Calu3 (cell line): ENCODE measurements around the gene USP51. TPM values are rescaled to one million over a fixed set of nuclear protein-coding genes. Genes with fewer than 3 reads are reported as not detected.
"Not testable (repeated sequence)": the region's sequence is repeated elsewhere in the genome, so short reads cannot be mapped to it uniquely, and the experiment has no call there.

ENCODE experiments used
- BruUV-seq: library from RNA; stranded (reverse); fragments of 400-500 nt; replicated peaks from 2 replicates; lab custom pipeline; 2021; lab: Mats Ljungman, UMichigan
- CTCF ChIA-PET: fragments of 300-600 bp; sonication (Branson Sonifier 250); formaldehyde crosslinking; loops from one replicate; lab custom pipeline; 2022; ENCODE audit warnings: antibody characterized with exemption; lab: Charles Lee
- DNase-seq: peaks from one replicate; pipeline ENCODE4 v3.0.0; 2022
- H3K27ac Mint-ChIP-seq: one replicate; pipeline ENCODE4 v1.8.0; 2022; ENCODE audit warnings: mixed read lengths; ENCODE audit not compliant: unreplicated experiment
- H3K27me3 Mint-ChIP-seq: one replicate; pipeline ENCODE4 v1.8.0; 2022; ENCODE audit warnings: mixed read lengths; ENCODE audit not compliant: unreplicated experiment
- H3K36me3 Mint-ChIP-seq: one replicate; pipeline ENCODE4 v1.8.0; 2022; ENCODE audit warnings: mild to moderate bottlenecking, moderate library complexity, mixed read lengths; ENCODE audit not compliant: insufficient read depth, unreplicated experiment
- H3K4me1 Mint-ChIP-seq: one replicate; pipeline ENCODE4 v1.8.0; 2022; ENCODE audit warnings: mild to moderate bottlenecking, low read depth, mixed read lengths; ENCODE audit not compliant: unreplicated experiment
- H3K4me3 Mint-ChIP-seq: one replicate; pipeline ENCODE4 v1.8.0; 2022; ENCODE audit warnings: mild to moderate bottlenecking, low read depth, moderate library complexity, mixed read lengths; ENCODE audit not compliant: unreplicated experiment
- H3K9me3 Mint-ChIP-seq: one replicate; pipeline ENCODE4 v1.8.0; 2022; ENCODE audit warnings: low read depth, mixed read lengths; ENCODE audit not compliant: unreplicated experiment
- CTCF ChIP-seq: fragments of 200-600 bp; IDR thresholded peaks from one replicate; pipeline ENCODE4 v1.8.0; 2022; ENCODE audit warnings: antibody characterized with exemption; ENCODE audit not compliant: unreplicated experiment
- intact Hi-C: fragments of 100-400 bp; cut with micrococcal nuclease; formaldehyde crosslinking; loops from one replicate; pipeline ENCODE4 v1.10.0; 2022; ENCODE audit not compliant: unreplicated experiment
- total RNA-seq: library from RNA; stranded (reverse); gene quantifications from 2 replicates; pipeline ENCODE4 v1.2.3, GENCODE V29; 2022

USP51 gene
- total RNA-seq, 1 experiment from 2014 or later, result 1.5 TPM

DNA sequence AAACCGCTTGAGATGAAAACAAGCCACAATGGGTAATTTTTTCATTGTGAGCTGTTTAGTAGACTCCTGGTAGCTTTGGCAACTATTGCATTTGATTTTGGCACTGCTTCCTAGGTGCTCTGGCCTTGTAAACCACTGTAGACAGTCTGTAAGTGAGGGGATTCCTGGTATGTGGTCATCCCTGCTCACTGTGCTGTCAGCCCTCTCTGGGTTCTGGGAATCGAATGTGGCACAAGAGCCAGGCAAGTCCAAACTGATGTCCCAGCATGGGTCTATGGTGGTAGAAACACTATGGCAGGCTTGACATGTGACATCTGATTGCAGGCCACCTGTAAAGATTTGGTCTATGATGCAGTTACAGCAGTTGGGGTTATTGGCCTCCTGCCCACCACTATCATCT lies 2.5 kb downstream of the USP51 start:
- H3K4me3 Mint-ChIP-seq, result no peak overlapping the region
- no peak overlapping the region for H3K27ac Mint-ChIP-seq
- peaks cover 17% of the 10 kb centered on the region for H3K36me3 Mint-ChIP-seq
- BruUV-seq, result no TSS peak
- no peaks in the 10 kb centered on the region for H3K27me3 Mint-ChIP-seq
- peaks cover 8% of the 10 kb centered on the region for H3K4me1 Mint-ChIP-seq
- CTCF ChIA-PET, result no interaction called here
- TF ChIP-seq CTCF, result no peak
- intact Hi-C loops, result no loop called here
- no peaks in the 10 kb centered on the region for H3K9me3 Mint-ChIP-seq
- no peak for DNase-seq

GRCh38 chrX:55486736-55487135 lies 2.9 kb downstream of the USP51 start:
- Mint-ChIP-seq H3K9me3 (no peaks in the 10 kb centered on the region), H3K36me3 (peaks cover 17% of the 10 kb centered on the region), H3K4me1 (peaks cover 8% of the 10 kb centered on the region), H3K27me3 (no peaks in the 10 kb centered on the region), H3K4me3 (no peak overlapping the region), H3K27ac (no peak overlapping the region)
- CTCF ChIA-PET, result no interaction called here
- DNase-seq, result no peak
- no TSS peak for BruUV-seq
- TF ChIP-seq CTCF, result no peak
- intact Hi-C loops, result no loop called here

DNA sequence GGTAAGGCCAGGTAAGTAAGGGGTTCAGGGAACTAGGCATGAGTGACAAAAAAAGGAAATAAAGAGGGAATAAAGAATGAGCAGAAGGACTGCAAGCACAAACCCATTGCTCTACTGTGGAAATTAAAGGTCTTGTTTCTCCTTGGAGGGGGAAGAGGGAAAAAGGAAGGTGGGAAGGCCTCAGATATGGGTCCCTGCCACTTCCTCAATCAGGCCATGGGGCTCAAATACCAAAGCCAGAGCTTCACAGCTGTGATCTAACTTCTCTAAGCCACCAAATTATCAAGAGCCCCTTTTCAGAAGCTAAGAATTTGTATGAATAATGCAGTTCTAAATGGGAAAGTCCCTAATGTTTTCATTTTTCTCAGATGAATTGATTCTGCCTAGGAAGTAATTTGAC lies 4.7 kb downstream of the USP51 start:
- Mint-ChIP-seq H3K9me3 (no peaks in the 10 kb centered on the region), H3K4me1 (peaks cover 8% of the 10 kb centered on the region), H3K4me3 (no peak overlapping the region), H3K36me3 (peaks cover 16% of the 10 kb centered on the region), H3K27me3 (no peaks in the 10 kb centered on the region), H3K27ac (no peak overlapping the region)
- TF ChIP-seq CTCF, result no peak
- intact Hi-C loops, result no loop called here
- CTCF ChIA-PET, result no interaction called here
- BruUV-seq, result no TSS peak
- no peak for DNase-seq

DNA sequence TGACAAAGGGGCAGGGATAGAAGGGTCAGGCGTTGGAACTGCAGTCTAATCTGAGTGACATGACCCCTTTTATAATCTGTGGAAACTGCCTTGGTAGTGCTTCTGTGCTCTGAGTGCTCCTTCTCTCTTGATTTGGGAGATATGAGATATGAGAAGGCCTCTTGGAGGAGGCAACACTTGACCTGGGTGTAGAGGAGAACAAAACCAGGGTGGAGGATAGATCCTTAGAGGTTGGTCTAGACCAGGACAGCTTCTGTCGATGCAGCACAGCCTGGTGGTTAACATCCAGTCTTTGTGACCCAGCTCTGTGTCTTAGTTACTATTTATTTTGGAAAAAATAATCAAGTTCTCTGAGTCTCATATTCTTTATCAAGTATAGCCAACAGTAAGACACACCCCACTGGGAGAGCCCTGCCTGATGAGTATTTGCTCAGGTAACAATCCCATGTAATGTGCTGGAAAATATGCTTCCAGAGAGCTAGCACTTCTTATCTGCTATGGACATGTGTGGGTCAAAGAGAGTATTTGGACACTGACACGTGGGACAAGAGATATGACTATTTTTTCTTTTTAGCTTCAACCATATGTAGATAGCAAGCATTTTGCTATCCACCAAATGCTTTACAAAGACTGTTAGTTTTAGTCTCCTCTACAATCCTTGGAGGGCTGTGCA lies 9.1 kb downstream of the USP51 start:
- BruUV-seq, result no TSS peak

DNA sequence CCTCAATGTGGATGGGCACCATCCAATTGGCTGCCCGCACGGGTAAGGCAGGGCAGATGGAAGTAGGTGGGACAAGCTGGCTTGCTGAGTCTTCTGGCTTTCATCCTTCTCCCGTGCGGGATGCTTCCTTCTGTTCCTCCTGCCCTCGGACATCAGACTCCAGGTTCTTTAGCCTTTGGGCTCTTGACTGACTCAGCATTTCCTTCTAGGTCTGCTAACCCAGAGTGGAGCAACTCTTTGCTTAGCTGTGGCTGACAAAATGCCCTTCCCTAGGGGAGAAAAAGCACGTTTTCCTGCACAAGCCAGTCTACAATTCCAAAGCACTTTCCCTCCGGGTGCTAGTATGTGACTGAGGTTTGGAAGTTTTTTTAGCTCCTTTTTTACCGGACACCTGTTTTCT lies 9.7 kb downstream of the USP51 start:
- H3K27me3 Mint-ChIP-seq, H3K36me3 Mint-ChIP-seq, BruUV-seq, H3K4me3 Mint-ChIP-seq, H3K4me1 Mint-ChIP-seq, intact Hi-C loops, H3K9me3 Mint-ChIP-seq, DNase-seq, H3K27ac Mint-ChIP-seq: not testable (repeated sequence)
- CTCF ChIA-PET, result interaction anchor here (1.2 kb wide), 1 partner anchor 9 kb away, joined by 3 read pairs; no protein-coding TSS in a partner anchor

More for the DNA sequence above, 9.1 kb downstream of the USP51 start:
- H3K36me3 Mint-ChIP-seq, result no peaks in the 10 kb centered on the region
- DNase-seq, result no peak
- no peak overlapping the region for H3K4me3 Mint-ChIP-seq
- H3K27ac Mint-ChIP-seq, result no peak overlapping the region
- H3K9me3 Mint-ChIP-seq, result no peaks in the 10 kb centered on the region
- CTCF ChIA-PET, result interaction anchor here (1.2 kb wide), 1 partner anchor 9 kb away, joined by 3 read pairs; no protein-coding TSS in a partner anchor
- intact Hi-C loops, result no loop called here
- H3K4me1 Mint-ChIP-seq, result no peaks in the 10 kb centered on the region
- H3K27me3 Mint-ChIP-seq, result no peaks in the 10 kb centered on the region
- no peak for TF ChIP-seq CTCF

DNA sequence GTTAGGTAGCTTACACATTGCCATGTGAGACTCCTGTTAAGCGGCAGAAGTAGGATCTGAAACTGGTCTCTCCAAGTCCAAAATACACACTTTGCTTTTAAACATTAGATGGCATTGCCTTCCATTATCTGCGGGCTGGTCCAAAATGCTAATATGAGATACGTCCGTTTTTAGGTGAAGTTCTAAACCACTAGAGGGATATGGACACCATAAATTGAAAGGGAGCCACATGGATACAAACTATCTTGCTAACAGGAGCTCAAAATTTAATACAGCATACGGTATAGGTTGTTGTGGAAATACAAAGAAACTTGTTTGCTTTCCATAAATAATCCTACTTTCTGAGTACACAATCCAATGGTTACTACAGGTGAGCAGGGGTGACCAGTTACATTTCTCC lies 23.9 kb downstream of the USP51 start:
- H3K27ac Mint-ChIP-seq, H3K4me1 Mint-ChIP-seq, CTCF ChIA-PET, DNase-seq, BruUV-seq, intact Hi-C loops, H3K4me3 Mint-ChIP-seq, H3K36me3 Mint-ChIP-seq, H3K9me3 Mint-ChIP-seq, H3K27me3 Mint-ChIP-seq: not testable (repeated sequence)

- H3K27ac Mint-ChIP-seq, intact Hi-C loops, H3K4me3 Mint-ChIP-seq, BruUV-seq, H3K9me3 Mint-ChIP-seq, H3K4me1 Mint-ChIP-seq, H3K36me3 Mint-ChIP-seq, H3K27me3 Mint-ChIP-seq, CTCF ChIA-PET, DNase-seq: not testable (repeated sequence)
Measured at GRCh38 chrX:55465108-55465507, 24.5 kb downstream of the USP51 start.
